Mucosa of gallbladder (tissue), 1 donor: ENCODE measurements around the gene BMERB1. TPM values are rescaled to one million over a fixed set of nuclear protein-coding genes. Genes with fewer than 3 reads are reported as not detected.
A peak's percentile ranks its signal among the peaks of the same experiment; 100 is the strongest.
"Not testable (repeated sequence)": the region's sequence is repeated elsewhere in the genome, so short reads cannot be mapped to it uniquely, and the experiment has no call there.

Experiments used
- DNase-seq: peaks from one replicate; pipeline ENCODE4 v3.0.0-alpha.2; 2020; ENCODE audit warnings: low spot score
- total RNA-seq: library from RNA; stranded (reverse); gene quantifications from one replicate; pipeline ENCODE4 v1.2.1, GENCODE V29; 2021
- donor health status: DM: no; HTN: no; CAD: no.

BMERB1 gene
- total RNA-seq, 1 donor from 2014 or later, result 67.0 TPM

- no peak for DNase-seq
These were observed 124.8 kb downstream of the BMERB1 start for GRCh38 chr16:15559176-15559575.

- DNase-seq, result no peak
These were observed 130.4 kb downstream of the BMERB1 start for GRCh38 chr16:15564604-15565339.

GRCh38 chr16:15566095-15566494 is 131.7 kb downstream of the BMERB1 start:
- no peak for DNase-seq

- no peak for DNase-seq
These were observed 133.4 kb downstream of the BMERB1 start for GRCh38 chr16:15567823-15568222.

GRCh38 chr16:15570666-15571065 is 136.3 kb downstream of the BMERB1 start:
- not testable (repeated sequence) for DNase-seq

GRCh38 chr16:15571557-15571956 is 137.2 kb downstream of the BMERB1 start:
- DNase-seq, result no peak

- DNase-seq, result peak; percentile 57
These were observed 138.1 kb downstream of the BMERB1 start for GRCh38 chr16:15572329-15573001.

- no peak for DNase-seq
These were observed 139.0 kb downstream of the BMERB1 start for GRCh38 chr16:15573274-15573895.

GRCh38 chr16:15573896-15574613 is 139.7 kb downstream of the BMERB1 start:
- DNase-seq, result not testable (repeated sequence)

- DNase-seq, result no peak
These were observed 140.2 kb downstream of the BMERB1 start for GRCh38 chr16:15574614-15574948.

GRCh38 chr16:15575293-15576049 is 141.1 kb downstream of the BMERB1 start:
- no peak for DNase-seq

- DNase-seq, result no peak
These were observed 142.9 kb downstream of the BMERB1 start for GRCh38 chr16:15576960-15577958.

GRCh38 chr16:15578824-15579223 is 144.4 kb downstream of the BMERB1 start:
- DNase-seq, result no peak

- DNase-seq, result no peak
These were observed 146.9 kb downstream of the BMERB1 start for GRCh38 chr16:15581127-15581815.

- no peak for DNase-seq
These were observed 149.1 kb downstream of the BMERB1 start for GRCh38 chr16:15583526-15583925.

- no peak for DNase-seq
These were observed 151.6 kb downstream of the BMERB1 start for GRCh38 chr16:15585956-15586355.

- DNase-seq, result no peak
These were observed 152.3 kb downstream of the BMERB1 start for GRCh38 chr16:15586716-15587115.

GRCh38 chr16:15587152-15587825 is 152.9 kb downstream of the BMERB1 start:
- no peak for DNase-seq

GRCh38 chr16:15592324-15592723 is 157.9 kb downstream of the BMERB1 start:
- peak; percentile 19 for DNase-seq
